Bladder microvascular endothelial cell (primary cell): ENCODE measurements around the gene CD34. TPM values are rescaled to one million over a fixed set of nuclear protein-coding genes. Genes with fewer than 3 reads are reported as not detected.

Experiments used
- total RNA-seq: library from RNA; depleted of rRNA; stranded (reverse); fragments of >200 nt; gene quantifications from 2 replicates; pipeline ENCODE4 v1.2.3, GENCODE V29; 2014

Gene CD34, protein sequence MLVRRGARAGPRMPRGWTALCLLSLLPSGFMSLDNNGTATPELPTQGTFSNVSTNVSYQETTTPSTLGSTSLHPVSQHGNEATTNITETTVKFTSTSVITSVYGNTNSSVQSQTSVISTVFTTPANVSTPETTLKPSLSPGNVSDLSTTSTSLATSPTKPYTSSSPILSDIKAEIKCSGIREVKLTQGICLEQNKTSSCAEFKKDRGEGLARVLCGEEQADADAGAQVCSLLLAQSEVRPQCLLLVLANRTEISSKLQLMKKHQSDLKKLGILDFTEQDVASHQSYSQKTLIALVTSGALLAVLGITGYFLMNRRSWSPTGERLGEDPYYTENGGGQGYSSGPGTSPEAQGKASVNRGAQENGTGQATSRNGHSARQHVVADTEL
- total RNA-seq: 72.0 and 142 TPM in 2 replicates

DNA sequence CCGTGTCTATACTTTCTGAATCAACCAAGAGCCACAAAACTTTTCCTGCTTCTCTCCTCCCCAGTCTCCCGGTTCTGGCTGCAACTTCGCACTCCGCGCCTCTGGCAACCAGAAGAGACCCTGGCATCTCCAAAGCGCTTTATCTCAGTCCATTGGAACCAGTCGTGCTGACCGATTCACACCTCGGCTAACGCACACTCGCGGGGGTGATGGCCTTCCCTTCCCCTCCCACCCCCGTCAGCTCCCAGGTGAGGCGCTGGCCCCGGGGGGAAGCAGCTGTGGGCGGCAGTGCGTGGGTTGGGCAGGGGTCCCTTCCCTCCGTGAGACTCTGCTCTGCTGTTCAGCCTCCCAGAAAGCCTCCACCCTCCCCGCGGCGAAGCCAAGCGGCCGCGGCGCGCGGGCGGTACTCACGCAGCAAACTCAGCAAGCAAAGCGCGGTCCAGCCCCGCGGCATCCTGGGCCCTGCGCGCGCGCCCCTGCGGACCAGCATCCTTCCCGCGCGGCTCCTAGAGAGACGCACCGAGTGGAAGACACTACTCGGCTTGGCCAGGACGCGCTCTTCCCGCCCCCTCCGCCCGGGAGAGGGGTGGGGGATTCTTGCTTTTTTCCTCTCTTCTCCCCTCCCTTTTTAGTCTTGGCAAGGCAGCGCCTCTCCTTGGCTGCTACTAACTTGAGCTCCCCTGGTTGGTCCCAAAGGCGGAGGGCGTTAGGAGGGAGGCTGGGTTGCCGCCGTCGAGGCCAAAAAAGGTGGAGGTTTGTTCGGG lies at the start of gene CD34:
CD34 (minus strand) TSS at position 535 of the 764 bp plus-strand sequence; CDS start at position 490, 45 bp downstream.

Other genes with a start within 250 kb of the CD34 start
- gene CD46, start 159.1 kb downstream of the CD34 start, total RNA-seq: 189 and 348 TPM in 2 replicates